CD4-positive, alpha-beta T cell treated with Interleukin-4 for 1 hour (primary cell): Measurements from ENCODE around the gene TMEM229B.

Source experiments
- DNase-seq, 2 donors: peaks; one replicate each; pipeline ENCODE4 v3.0.0-alpha.2; 2020 to 2022

TMEM229B gene

DNA sequence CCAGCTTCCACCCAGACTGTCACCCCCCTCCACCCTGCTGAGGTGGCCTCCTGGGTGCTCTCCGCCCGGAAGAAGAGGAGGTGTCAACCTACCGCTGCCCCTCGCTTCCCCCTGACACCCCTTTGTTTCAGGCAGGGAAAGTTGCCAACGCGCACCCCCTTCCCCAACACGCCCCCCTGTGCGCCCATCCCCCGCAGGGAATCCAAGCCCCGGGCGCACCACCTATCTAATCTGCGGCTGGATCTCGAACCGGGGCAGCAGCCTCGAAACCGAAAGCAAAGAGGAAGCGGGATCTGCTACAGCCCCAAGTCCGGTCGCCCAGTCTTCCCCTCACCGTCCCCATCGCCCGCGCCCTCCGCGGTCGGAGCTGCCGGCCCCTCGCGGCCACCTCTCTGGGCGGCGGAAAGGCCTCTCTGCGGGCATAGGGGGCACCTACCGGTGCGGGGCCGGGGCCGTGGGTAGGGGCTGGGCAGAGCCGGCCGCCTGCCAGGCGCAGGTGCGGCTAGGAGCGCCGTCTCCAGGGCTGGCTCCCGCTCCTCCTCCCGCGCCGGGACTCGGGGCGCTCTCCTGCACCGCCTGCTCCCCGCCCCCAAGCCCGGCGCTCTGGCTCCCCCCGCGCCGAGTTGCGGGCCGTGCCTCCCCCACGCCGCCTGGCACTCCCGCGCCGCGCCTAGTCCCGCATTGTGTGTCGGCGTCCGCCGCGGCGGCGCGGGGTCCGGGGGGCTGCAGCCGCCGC, 26.3 kb upstream of the TMEM229B start:
- peak; percentile 39 to 52 for DNase-seq

- DNase-seq: no peak
Measured at GRCh38 chr14:67514203-67514607, 25.7 kb upstream of the TMEM229B start.

- no peak for DNase-seq
Measured at GRCh38 chr14:67513631-67514108, 25.1 kb upstream of the TMEM229B start.

GRCh38 chr14:67512463-67513310, 24.2 kb upstream of the TMEM229B start:
- DNase-seq: no peak

DNA sequence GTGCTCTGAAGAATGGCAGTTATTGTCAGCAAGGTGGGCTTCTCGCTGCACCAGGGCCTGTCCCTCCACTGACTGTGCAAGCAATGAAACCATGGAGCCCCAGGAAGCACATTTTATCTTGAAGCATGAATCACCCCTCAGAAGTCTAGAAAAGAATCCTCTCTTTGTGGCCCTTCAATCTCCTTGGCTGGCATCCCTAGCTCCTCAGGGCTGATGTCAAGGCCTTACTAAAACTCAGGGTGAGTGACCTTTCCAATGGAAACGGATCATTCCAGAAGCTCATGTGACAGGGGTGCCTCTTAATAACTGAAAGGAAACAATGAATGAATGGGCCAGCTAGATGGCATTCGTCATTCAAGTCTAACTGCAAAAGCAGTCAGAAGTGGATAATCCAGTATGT, 22.3 kb upstream of the TMEM229B start:
- no peak for DNase-seq

DNA sequence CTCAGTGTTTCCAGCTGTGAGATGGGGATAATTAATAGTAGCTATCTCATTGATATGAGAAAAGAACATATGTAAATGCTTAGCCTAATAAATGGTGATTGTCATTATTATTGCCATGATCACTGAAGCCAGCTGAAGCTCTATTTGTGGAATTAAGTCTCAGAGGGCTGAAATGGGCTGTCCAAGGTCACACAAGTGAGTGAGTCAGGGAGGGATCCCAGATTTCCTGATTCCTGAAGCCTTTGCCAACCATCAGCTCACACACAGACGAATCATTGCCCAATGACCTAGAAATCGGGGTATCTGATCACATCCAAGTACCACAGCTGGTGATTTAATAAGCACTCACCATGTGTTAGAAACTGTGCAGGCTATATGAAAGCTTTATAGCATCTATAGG, 21.6 kb upstream of the TMEM229B start:
- DNase-seq: no peak

GRCh38 chr14:67508956-67509355, 20.4 kb upstream of the TMEM229B start:
- no peak for DNase-seq

GRCh38 chr14:67505254-67505653, 16.7 kb upstream of the TMEM229B start:
- no peak for DNase-seq

GRCh38 chr14:67503331-67503730, 14.8 kb upstream of the TMEM229B start:
- no peak for DNase-seq

GRCh38 chr14:67502867-67503266, 14.3 kb upstream of the TMEM229B start:
- DNase-seq: no peak

DNA sequence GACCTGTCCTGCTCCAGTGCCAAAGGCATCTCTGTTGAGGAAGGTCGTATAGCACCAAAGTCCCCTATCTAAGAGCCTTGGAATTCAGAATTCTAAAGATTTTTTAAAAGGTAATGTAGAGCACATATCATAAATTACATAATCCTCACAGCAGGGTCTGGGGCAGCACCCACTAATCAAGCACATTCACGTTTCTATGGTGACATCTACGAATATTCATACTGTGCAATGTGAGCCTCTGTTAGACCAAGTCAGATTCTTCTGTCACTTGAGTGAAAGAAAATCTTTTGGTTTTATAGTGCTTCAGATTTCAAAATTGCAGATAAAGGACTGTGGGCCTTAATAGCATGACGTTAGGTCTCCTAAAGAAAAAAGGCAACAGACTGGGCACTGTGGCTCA, 13.1 kb upstream of the TMEM229B start:
- DNase-seq: no peak

- no peak for DNase-seq
Measured at GRCh38 chr14:67500981-67501380, 12.5 kb upstream of the TMEM229B start.

- no peak for DNase-seq
Measured at GRCh38 chr14:67497716-67498115, 9.2 kb upstream of the TMEM229B start.

DNA sequence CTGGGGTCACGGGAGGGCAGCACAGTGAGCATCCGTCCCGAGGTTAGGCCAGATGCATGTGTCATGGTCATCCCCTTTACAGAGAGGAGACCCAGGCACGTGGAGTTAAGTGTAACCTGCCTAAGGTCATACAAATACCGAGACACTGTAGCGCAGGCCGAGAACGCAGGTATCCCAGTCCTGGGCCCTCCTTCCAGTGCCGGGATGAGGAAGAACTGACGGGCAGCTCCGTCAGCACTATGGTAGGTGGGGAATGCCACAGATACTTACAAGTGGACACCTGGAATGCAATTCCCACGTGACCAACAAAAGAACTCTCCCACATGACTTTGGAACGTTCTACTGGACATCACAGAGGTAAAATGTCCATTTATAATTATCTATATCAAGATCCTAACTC, 8.7 kb upstream of the TMEM229B start:
- DNase-seq: no peak

- no peak for DNase-seq
Measured at GRCh38 chr14:67495827-67496226, 7.3 kb upstream of the TMEM229B start.

- no peak for DNase-seq
Measured at GRCh38 chr14:67493092-67493717, 4.7 kb upstream of the TMEM229B start.

GRCh38 chr14:67492538-67492937, 4.0 kb upstream of the TMEM229B start:
- no peak for DNase-seq

DNA sequence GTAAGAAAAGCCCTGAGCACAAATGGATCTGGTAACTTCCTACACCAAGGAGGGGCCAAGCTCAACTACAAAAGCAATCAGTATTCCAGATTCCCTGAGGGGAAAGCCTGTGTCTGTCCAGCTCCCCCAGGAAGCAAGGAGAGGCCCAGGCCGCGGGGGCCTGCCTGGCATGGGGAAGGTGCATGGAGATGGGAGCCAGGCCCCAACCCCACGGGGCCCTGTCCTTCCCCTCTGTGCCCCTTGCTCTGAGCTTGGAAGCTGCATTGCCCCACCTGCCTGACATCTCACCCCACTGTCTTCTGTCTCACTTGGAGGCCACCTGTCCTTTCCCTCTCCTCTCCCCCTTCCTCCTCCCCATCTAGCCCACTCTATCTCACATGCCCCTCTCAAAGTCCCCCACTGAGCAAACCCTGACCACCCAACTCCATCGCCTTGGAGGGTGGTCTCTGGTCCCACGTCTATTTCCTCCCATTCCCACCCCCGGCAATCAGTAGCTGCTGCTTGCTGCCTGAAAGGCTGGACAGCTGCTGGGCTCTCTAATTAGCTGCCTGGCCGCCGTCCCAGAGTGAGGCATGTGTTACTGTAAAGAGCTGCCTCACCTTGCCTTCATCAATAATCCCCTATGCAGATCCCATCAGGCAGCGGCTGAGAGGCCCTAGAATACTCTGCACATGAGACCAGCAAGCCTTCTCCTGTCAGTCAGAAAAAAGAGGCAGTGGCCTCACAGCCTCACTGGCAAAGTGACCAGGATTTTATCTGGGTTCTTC, 3.4 kb upstream of the TMEM229B start:
- DNase-seq: no peak

DNA sequence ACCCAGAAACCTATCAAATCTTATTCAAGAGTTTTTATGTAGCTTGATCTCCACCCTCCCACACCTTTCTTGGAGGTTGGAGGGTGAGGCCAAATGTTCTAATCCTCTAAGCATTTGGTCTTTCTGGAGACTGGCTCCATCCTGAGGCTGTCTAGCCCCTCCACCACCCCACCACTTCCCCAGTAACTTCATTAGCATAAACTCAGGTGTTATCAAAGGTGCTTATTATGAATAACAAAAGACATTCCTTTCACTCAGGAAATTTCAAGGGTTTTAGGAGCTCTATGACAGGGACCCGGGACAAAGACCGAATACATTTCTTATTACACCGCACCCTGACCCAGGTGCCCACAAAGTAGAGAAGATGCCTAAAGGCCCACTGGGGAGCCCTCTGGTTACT, 2.8 kb upstream of the TMEM229B start:
- DNase-seq: no peak

DNA sequence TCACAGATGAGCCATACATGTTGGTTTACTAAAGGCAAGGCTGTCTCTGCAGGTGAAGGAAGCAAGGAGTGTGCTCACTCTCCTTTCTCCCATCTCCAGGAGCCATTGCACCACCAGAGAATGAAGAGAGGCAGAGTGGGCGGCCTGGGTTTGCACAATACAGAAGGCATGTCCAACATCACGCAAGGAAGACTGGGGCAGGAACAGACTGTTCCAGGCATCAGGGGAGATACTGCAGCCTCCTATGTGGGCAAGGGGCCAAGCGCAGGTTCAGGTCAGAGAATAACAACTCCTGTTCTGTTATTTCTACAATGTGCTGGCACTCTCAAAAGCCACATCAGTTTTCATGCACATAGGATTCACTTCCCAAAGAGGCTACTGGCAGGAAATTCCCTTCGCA, 1.7 kb upstream of the TMEM229B start:
- no peak for DNase-seq

DNA sequence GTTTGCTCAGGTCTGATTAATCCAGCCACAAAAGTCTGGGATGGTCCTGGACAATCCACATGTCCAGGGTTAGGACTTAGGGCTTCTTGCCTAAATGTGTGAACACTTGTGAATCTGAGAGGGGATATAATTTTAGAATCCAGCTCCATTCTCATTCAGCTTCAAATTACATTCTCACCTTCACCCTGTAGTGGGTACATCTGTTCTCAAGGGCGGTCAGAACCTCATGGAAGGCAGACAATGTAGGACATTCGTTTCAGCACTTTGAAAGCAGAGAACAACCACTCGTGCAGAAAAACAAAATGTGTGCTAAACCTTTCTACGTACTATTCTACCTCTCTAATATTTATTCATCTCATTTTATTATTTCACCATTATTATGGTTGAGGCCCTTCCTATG, 1.2 kb downstream of the TMEM229B start:
- no peak for DNase-seq

GRCh38 chr14:67486890-67487289, 1.6 kb downstream of the TMEM229B start:
- DNase-seq: no peak

DNA sequence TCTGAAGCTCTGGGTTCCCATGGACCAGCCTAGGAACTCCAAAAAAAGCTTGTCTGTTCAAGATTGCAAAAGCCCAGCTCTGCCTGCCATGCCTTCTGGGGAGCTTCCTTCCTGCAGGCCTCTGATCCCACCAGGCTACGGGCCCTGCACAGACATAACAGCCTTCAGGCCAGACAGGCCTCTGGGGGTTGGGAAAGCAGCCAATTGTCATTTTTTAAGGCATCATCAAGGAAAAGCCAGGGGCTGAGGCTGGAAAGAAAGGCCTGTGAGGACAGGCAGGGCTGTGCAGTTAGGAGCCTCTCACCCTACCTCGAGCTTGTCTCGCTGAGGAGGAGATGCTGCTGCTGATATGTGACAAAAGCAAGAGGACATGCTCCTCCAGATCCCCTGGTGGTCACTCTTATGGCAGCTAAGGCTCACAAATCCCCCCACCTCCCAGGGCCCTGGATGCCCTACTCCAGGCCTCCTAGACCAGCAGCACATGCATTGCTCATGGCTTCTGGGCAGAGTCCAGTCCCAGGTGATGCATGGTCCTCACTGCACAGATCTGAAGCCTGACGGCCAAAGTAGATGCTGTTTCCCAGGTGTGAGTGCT, 2.9 kb downstream of the TMEM229B start:
- no peak for DNase-seq
